IMR-90 (cell line): ENCODE results near the gene ABCA6.

Source experiments
- BHLHE40 ChIP-seq: fragments of 150-350 bp; IDR thresholded peaks from 2 replicates; pipeline ENCODE4 v1.6.1; 2016; ENCODE audit warnings: mild to moderate bottlenecking, low read depth, low read length
- CEBPB ChIP-seq: IDR thresholded peaks from 2 replicates; pipeline ENCODE4 v1.6.1; 2012; ENCODE audit warnings: low read depth, low read length, improper control_type of control experiment
- CHD1 ChIP-seq: IDR thresholded peaks from 2 replicates; pipeline ENCODE4 v1.6.1; 2012; ENCODE audit warnings: low read depth, low read length, improper control_type of control experiment
- CTCF ChIP-seq: conservative IDR thresholded peaks from 2 replicates; pipeline ENCODE4 v1.5.1; 2012; ENCODE audit warnings: mild to moderate bottlenecking, low read depth, low read length, improper control_type of control experiment
- MAZ ChIP-seq: IDR thresholded peaks from 2 replicates; pipeline ENCODE4 v1.6.1; 2012; ENCODE audit warnings: low read depth, mild to moderate bottlenecking, low read length, improper control_type of control experiment, moderate library complexity, borderline replicate concordance
- POLR2A ChIP-seq: IDR thresholded peaks from 2 replicates; pipeline ENCODE4 v1.6.1; 2012; ENCODE audit warnings: mild to moderate bottlenecking, low read depth, low read length
- RCOR1 ChIP-seq: IDR thresholded peaks from 2 replicates; pipeline ENCODE4 v1.6.1; 2012; ENCODE audit warnings: mild to moderate bottlenecking, low read length, improper control_type of control experiment; ENCODE audit not compliant: insufficient replicate concordance
- SMC3 ChIP-seq: fragments of 150-350 bp; IDR thresholded peaks from 2 replicates; pipeline ENCODE4 v1.6.1; 2016; ENCODE audit warnings: low read depth, mild to moderate bottlenecking, antibody characterized with exemption, low read length, moderate library complexity

- TF ChIP-seq CTCF: no peak
- no peak for TF ChIP-seq RCOR1
- TF ChIP-seq POLR2A: no peak
- TF ChIP-seq BHLHE40: no peak
- no peak for TF ChIP-seq SMC3
- no peak for TF ChIP-seq CHD1
- no peak for TF ChIP-seq MAZ
- TF ChIP-seq CEBPB: no peak
Observed at GRCh38 chr17:69117855-69118784, 23.6 kb downstream of the ABCA6 start.
